Fibroblast of the conjunctiva (primary cell): ENCODE results near the gene CDRT15.
"Not testable (repeated sequence)": the region's sequence is repeated elsewhere in the genome, so short reads cannot be mapped to it uniquely, and the experiment has no call there.

ENCODE experiments used
- DNase-seq: peaks from one replicate; pipeline ENCODE4 v3.0.0-alpha.2; 2010; ENCODE audit warnings: low read depth

CDRT15 gene

DNA sequence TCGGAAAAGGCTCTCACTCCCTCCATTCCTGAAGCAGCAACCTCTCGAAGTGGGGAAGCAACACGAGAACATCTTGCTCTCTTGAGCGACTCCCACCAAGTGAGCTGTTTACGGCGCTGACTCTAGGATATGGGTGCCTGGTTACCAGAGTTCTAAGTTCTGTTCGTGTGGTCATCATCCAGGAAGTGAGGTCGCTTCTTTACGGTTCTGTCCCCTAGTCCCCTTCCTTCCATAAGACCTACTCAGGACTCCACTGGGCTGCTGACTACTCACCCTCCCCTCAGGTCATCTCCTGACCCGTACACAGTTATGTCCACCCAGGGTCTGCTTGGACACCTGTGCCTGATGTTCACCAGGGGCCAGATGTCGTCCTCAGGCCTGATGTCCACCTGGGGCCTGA is at the start of gene CDRT15:
CDRT15 (minus strand) TSS at position 101 of the 400 bp plus-strand sequence; CDS start at position 72, 29 bp downstream.
- not testable (repeated sequence) for DNase-seq

GRCh38 chr17:14282726-14283125 is 46.1 kb upstream of the CDRT15 start:
- no peak for DNase-seq

GRCh38 chr17:14281530-14281929 is 44.9 kb upstream of the CDRT15 start:
- DNase-seq: no peak

GRCh38 chr17:14276535-14277250 is 40.0 kb upstream of the CDRT15 start:
- DNase-seq: no peak

- no peak for DNase-seq
Observed at GRCh38 chr17:14270508-14270907, 33.8 kb upstream of the CDRT15 start.

DNA sequence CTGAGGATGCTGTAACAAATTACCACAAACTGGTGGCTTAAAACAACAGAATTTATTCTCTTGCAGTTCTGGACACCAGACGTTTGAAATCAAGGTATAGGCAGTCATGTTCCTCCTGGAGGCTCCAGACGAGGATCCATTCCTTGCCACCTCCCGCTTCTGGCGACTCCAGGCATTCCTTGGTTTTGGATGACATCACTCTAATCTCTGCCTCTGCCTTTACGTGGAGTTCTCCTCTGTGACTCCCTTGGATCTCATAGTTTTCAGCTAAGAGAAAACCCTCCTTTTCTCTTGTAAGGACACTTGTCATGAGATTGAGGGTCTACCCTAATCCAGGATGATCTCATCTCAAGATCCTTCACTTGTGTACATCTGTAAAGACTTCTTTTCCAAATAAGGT is 32.8 kb upstream of the CDRT15 start:
- no peak for DNase-seq

- DNase-seq: no peak
Observed at GRCh38 chr17:14268264-14268663, 31.6 kb upstream of the CDRT15 start.

DNA sequence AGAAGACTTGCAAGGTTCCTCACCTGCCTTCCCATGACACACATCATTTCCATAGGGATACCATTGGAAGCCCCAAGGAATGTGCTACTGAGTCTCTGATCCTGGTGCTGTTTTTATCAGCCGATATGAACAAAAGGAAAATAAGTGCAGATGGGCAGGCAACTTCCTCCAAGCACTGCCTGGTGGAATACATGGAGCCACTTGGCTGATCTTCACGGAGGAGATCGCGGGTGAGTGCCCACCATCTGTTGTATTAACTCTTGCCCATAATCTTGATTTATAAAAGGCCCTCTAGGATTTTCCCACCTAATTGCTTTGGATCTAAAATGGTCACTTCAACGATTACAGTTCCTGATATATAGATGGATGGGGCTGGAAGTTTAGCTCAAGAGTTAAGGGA is 24.7 kb upstream of the CDRT15 start:
- no peak for DNase-seq

- DNase-seq: no peak
Observed at GRCh38 chr17:14245629-14246028, 9.0 kb upstream of the CDRT15 start.

DNA sequence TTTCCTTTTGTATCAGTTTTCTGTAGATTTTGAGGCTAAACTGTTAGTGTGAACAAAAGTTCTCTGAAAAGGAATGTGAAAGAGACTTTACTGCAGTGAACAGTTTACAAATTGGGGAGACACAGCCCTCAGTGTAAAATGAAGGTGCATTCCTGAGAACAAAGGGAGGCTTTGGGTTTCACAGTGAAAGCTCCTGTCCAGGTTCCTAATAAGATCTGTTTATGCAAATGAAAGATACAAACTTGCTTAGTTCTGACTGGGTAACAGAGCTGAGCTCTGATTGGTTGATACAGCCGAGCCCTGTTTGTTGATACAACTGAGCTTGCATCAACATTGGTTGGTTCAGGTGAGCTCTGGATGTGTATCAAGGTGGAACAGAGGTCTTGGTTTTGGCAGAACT is 8.3 kb upstream of the CDRT15 start:
- no peak for DNase-seq

- DNase-seq: not testable (repeated sequence)
Observed at GRCh38 chr17:14239271-14239670, 2.6 kb upstream of the CDRT15 start.

DNA sequence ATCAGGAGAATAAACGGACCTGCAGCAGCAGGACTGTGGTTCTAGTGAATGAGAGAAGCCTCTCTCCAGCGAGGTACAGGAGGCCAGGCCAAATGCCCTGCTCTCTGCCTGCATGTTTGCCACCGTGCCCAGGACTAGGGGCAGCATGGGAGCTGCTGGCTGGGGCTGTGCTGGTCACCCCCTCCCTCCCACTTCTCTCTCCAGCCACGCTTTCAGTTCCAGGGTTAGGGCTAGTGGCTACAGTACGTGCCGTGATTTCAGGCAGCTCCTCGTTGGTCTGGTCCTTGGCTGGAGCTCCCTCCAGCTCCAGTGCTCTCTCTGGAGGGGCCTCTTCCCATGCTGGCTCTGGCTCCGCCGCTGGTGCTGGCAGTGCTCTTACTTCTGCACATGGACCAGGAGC is 630 bp downstream of the CDRT15 start:
- not testable (repeated sequence) for DNase-seq

DNA sequence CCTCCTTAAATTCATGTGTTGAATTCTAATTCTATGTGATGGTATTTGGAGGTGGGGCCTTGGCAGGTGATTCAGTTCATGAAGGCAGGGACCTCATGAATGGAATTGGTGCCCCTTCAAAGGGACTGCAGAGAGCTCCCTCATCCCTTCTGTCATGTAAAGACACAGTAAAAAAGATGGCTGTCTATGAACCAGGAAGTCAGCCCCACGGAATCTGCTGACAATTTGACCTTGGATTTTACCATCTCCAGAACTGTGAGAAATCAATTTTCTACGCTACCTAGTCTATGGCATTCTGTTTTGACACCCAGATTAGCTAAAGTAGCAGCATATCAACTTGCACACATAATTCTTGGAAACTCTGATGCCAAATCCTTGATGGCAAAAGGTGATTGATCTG is 1.6 kb downstream of the CDRT15 start:
- DNase-seq: not testable (repeated sequence)

GRCh38 chr17:14231187-14231586 is 5.5 kb downstream of the CDRT15 start:
- DNase-seq: peak; percentile 22

DNA sequence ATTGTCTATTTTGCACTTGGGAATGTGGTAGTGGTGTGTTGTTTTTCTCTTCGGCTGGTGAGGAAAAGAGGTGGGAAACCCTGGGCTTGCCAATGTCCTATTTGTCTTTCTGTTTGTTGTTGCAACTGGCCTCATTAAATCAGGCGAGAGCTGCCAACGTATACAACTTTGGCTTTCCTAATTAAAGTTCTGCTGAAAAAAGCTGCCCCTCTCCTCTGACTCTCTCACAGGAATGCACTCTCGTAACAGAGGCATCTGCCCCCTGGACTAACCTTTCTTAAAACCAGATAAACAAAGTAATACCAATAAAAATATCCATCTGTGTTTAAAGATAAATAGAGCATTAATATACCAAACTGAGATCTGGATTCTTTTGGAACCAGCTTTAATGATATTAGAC is 7.8 kb downstream of the CDRT15 start:
- peak; percentile 6 for DNase-seq

DNA sequence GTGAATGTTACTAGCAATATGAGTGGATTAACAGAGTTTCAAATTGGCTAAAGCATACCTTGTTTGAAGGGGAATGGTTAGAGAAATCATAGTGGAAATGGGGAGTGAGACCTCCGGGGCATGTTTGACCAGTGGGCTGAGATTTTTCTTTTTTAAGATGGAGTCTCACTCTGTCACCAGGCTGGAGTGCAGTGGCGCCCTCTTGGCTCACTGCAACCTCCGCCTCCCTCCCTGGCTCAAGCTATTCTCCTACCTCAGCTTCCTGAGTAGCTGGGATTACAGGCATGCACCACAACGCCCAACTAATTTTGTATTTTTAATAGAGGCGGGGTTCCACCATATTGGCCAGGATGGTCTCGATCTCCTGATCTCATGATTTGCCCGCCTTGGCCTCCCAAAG is 9.6 kb downstream of the CDRT15 start:
- DNase-seq: no peak

DNA sequence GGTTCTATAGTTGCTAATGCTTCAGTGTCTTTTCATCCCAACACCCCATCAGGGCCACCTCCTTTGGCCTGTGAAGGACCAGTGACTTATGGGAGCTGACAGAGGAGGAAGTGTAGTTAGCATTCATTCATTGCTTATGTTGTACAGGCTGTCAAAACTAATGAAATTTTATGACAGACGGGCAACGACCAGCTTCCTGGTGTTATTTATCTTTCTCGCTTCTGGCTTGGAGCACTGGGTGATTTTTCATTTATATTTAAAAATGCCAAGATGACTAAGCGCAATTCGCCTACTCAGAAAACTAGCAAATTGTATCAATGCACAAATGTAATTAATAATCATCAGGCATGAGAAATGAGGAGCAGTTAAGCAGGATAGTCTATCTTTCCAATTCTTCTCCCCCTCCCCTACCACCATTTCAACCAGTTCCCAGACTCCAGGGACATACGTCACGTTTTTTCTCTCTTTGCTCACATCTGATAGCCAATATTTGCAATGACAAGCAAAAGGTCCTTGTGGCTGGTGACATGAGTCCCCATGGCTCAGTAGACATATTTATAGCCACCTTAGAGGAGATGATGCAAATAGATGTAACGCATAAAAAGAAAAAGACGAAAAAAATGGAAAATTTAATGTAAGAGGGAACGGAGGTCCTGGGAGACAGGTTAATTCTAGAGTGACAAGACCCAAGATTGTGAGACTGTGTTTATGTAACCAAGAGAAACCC is 11.2 kb downstream of the CDRT15 start:
- DNase-seq: no peak

GRCh38 chr17:14222611-14223010 is 14.1 kb downstream of the CDRT15 start:
- DNase-seq: no peak

DNA sequence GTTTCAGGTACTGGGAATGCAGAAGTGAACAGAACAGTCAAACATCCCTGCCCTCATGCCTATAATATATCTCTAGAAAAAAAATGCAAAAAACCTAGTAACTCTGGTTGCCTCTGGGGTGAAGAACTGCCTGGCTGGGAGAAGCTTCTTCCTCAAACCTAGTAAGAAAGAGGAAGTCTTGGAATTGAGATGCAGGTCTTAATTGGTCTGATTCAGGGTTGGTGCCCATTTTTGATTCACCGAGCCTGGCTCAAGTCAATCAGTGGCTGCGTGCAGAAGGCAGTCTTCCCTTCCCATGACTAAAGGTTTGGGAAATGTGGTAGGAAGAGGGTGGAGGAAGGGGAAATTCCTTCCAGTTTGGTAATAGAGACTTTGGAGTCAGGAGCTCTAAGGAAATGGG is 22.4 kb downstream of the CDRT15 start:
- DNase-seq: no peak

DNA sequence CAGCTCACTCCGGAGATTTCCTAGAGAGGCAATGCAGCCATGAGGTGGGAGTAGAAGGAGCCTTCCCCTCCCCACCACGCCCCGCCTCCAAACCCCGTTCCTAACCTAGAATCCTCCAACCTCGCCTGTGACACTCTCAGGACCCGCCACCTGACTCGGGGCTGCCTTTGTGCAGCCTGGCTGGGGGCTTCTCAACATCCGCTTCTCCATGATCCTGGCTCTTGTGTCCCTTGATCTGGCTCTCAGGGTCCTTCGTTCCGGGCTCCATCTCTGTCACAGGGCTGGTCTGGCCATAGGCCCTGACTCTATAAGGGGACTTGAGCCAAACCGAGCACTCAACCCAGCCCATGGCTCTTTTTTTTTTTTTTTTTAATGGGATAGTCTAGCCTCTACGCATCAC is 24.3 kb downstream of the CDRT15 start:
- no peak for DNase-seq

DNA sequence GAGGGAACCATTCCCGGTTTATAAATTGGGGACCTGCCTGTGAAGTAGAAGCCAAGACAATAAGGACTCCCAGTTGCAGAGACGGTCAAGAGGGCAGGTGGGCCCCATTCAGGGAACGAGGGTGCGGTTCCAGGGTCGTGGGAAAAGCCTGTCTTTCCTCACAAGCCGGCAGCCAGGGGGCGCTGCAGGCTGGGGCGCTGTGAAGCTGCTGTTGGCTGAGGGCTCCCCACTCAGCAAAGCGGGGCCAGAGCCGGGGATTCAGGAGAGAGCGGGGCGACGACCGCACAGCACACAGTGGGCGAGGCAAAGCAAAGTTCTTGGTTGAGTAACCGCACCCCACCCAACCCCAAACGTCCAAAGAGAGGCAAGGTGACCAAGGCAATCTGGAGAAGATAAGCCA is 24.9 kb downstream of the CDRT15 start:
- no peak for DNase-seq

DNA sequence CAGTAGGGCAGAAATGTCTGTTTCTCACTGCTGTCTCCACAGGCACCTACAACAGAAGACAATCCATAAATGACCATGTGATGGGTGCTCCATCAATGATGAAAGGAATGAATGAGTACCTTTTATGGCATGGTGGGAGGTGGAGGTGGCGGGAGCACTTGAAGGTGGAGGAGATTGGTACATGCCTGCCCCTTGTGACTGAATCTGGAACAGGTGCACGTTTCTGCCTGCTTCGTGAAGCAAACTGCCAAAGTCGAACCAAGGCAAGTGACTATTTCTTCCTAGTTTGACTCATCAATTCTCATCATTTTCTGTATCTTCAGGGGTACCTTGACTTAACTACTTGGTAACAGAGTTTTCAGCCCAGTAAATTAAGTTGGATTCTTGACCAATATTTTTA is 25.4 kb downstream of the CDRT15 start:
- DNase-seq: no peak

DNA sequence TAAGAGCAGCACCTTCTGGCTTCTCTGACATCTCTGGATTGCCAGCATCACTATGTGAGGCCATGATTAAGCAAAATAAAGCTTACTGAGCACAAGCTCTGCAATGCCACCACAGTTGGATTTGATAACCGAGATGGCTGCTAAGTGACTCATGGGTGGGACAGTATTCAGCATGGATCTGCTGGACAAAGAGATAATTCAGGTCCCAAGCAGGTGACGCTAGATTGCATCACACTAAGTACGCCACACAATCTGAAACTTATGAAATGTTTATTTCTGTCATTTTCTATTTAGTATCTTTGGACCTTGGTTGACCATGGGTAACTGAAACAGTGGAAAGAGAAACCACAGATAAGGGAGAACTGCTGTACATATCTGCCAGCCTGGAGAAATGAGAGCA is 27.4 kb downstream of the CDRT15 start:
- DNase-seq: no peak

- DNase-seq: no peak
Observed at GRCh38 chr17:14207791-14208190, 28.9 kb downstream of the CDRT15 start.
